ENCODE results near the gene MBP. TPM values are rescaled to one million over a fixed set of nuclear protein-coding genes. Genes with fewer than 3 reads are reported as not detected.
A peak's percentile ranks its signal among the peaks of the same experiment; 100 is the strongest.

Gene MBP
- total RNA-seq, 2 experiments from 2014 or later = 35.9 to 36.6 TPM

DNA sequence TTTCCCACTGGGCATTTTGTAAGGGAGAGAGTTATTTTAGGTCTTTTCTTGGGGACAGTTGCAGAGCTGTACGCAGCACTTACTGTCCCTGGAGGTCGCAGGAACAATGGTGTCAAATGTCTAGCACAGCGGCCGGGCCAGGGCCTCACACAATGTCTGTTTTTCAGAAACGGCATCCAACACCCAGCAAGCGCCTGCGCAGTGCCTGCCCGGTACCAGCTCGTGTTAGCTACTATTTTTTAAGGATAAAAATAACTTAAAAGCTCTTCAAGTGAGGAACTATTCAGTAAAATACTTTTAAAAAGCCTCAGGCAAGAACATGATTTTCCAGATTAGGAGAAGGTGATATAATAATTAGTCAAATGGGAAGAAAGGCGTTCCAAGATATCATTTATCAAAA, 90.0 kb downstream of the MBP start:
- peaks cover 28% of the 10 kb centered on the region for H3K36me3 Mint-ChIP-seq (ENCODE audit: low read depth)
- H3K9me3 Mint-ChIP-seq = peaks cover 2% of the 10 kb centered on the region
- DNase-seq = no peak
- H3K4me3 Mint-ChIP-seq = no peak overlapping the region
- intact Hi-C loops (cut with micrococcal nuclease) = no loop called here
- H3K27me3 Mint-ChIP-seq (ENCODE audit: low read depth) = no peaks in the 10 kb centered on the region
- CTCF ChIA-PET = interaction anchor here (0.9 kb wide), 1 partner anchor 42 kb away, joined by 3 read pairs; no protein-coding TSS in a partner anchor
- H3K4me1 Mint-ChIP-seq (ENCODE audit: low read depth) = peaks cover 23% of the 10 kb centered on the region
- H3K27ac Mint-ChIP-seq = no peak overlapping the region

DNA sequence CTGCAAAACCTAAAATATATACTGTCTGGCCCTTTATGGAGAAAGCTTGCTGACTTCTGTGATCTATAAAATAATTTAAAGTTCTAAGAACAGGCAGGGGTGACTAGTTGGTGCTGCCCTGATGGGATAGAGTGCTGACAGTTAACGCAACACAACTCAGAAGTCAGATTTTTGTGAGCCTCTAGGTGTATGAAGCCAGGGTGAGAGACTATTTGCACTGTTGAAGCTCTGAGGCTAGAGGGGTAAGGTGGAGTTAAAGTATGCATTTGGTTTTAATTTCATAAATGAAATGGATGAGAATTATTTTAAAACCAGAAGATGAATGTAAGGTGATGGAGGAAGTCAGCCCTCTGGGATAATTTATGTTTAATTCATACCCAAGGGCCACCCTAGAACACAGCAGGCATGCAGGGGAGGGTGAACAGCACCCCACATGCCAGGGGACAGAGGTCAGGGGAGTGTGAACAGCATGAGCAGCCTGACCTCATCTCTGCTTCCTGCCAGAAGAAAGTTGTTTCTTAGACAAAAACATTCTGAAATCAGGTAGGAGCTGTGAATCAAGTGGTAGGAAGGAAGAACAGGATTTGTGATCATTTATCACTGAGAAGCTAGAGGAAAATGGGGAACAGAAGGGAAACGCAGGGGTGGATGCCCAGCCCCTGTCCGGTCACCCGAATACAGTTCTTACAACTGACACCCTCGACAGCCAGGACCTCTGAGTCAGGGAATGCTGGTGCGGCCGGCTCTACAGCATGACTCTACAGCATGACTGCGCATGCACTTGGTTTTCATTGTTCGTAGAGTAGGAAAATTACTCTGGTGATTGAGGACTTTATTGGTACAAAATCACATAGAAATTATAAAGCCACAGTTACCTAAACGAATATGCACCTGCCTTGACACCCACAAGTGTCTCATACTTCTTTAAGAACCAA, 93.1 kb downstream of the MBP start:
- no peak for DNase-seq
- no peak overlapping the region for H3K4me3 Mint-ChIP-seq
- H3K27ac Mint-ChIP-seq = peak overlapping the region; percentile 30
- CTCF ChIA-PET = no interaction called here
- no peaks in the 10 kb centered on the region for H3K27me3 Mint-ChIP-seq (ENCODE audit: low read depth)
- intact Hi-C loops (cut with micrococcal nuclease) = no loop called here
- peaks cover 2% of the 10 kb centered on the region for H3K9me3 Mint-ChIP-seq
- peaks cover 35% of the 10 kb centered on the region for H3K4me1 Mint-ChIP-seq (ENCODE audit: low read depth)
- H3K36me3 Mint-ChIP-seq (ENCODE audit: low read depth) = peaks cover 25% of the 10 kb centered on the region

DNA sequence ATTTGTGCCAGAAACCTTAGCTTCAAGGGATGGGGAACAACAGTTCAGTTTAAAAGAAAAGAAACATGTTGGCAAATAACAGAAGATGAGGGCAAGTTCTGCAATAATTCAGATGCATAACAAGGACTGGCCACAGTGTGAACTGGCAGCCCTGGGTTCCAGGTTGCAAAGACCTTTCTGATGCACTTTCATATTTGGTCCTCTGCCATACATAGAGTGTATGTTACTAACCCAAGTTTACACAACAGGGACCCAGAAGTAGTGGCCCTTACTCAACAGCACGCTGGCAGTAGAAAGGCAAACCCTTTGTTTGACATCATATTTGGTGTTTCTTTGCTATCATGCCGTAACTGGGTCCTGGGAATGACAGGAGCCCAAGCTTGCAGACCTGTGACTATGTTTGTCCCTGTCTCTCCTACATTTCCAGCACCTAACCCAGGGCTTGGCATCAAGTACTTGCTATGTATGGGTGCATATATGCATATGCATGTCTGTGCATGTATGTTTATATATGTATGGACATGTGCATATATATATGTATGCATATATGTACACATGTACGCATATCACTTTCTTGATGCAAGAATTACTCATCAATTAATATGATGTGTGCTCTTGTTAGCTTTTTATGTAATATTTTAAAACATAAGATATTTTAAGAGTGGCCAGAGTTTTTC, 94.3 kb downstream of the MBP start:
- no peaks in the 10 kb centered on the region for H3K27me3 Mint-ChIP-seq (ENCODE audit: low read depth)
- DNase-seq = no peak
- peaks cover 2% of the 10 kb centered on the region for H3K9me3 Mint-ChIP-seq
- CTCF ChIA-PET = no interaction called here
- no peak overlapping the region for H3K4me3 Mint-ChIP-seq
- H3K27ac Mint-ChIP-seq = no peak overlapping the region
- intact Hi-C loops (cut with micrococcal nuclease) = no loop called here
- peaks cover 40% of the 10 kb centered on the region for H3K4me1 Mint-ChIP-seq (ENCODE audit: low read depth)
- peaks cover 15% of the 10 kb centered on the region for H3K36me3 Mint-ChIP-seq (ENCODE audit: low read depth)

GRCh38 chr18:77037567-77037966, 95.0 kb downstream of the MBP start:
- CTCF ChIA-PET = no interaction called here

DNA sequence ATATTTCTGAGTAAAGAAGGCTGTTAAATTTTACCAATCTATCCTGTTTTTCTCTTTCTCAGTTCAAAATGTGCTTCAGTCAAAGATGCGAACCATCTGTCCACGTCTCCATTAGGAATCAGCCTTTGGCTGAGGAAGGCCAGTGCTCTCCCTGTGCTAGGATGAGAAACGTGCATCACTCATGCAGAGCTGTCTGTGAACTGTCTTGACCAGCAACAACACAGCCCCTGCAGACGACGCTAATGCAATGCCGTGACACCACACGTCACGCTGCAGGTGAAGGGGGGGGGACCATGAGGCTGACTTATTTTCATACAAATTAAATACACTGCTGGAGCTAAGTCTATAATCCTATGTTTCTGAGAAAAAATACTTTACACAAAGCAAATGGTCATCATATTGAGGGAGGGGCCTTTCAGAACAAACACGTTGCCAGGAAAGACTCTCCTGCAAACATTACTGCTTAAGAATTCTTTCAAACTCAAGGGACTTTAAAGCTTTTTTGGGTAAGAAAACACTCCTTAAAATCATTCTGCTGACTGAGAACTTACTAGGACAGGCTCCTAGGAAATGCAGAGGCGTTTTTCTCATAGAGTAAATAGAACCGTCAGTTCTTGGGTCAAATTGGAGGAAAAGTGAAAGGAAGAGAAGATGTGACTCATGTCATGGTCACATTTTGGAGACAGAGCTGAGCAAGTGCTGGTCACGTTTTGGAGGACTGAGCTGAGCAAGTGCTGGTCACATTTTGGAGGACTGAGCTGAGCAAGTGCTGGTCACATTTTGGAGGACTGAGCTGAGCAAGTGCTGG, 97.0 kb downstream of the MBP start:
- peaks cover 43% of the 10 kb centered on the region for H3K4me1 Mint-ChIP-seq (ENCODE audit: low read depth)
- H3K27ac Mint-ChIP-seq = no peak overlapping the region
- H3K4me3 Mint-ChIP-seq = no peak overlapping the region
- H3K9me3 Mint-ChIP-seq = peaks cover 2% of the 10 kb centered on the region
- H3K36me3 Mint-ChIP-seq (ENCODE audit: low read depth) = peaks cover 5% of the 10 kb centered on the region
- DNase-seq = no peak
- CTCF ChIA-PET = interaction anchor here (0.8 to 1.4 kb wide), 3 partner anchors 9 to 36 kb away, joined by 3 to 4 read pairs (median 3); no protein-coding TSS in a partner anchor
- no peaks in the 10 kb centered on the region for H3K27me3 Mint-ChIP-seq (ENCODE audit: low read depth)
- intact Hi-C loops (cut with micrococcal nuclease) = no loop called here

More at GRCh38 chr18:77037567-77037966, 95.0 kb downstream of the MBP start:
- Mint-ChIP-seq H3K9me3 (peaks cover 2% of the 10 kb centered on the region), H3K27ac (no peak overlapping the region), H3K4me1 (ENCODE audit: low read depth) (peaks cover 41% of the 10 kb centered on the region), H3K36me3 (ENCODE audit: low read depth) (peaks cover 10% of the 10 kb centered on the region), H3K4me3 (no peak overlapping the region), H3K27me3 (ENCODE audit: low read depth) (no peaks in the 10 kb centered on the region)
- no peak for DNase-seq
- intact Hi-C loops (cut with micrococcal nuclease) = no loop called here

- CTCF ChIA-PET = no interaction called here
- peaks cover 11% of the 10 kb centered on the region for H3K36me3 Mint-ChIP-seq (ENCODE audit: low read depth)
- no peak for DNase-seq
Measured at GRCh38 chr18:77033575-77033974, 99.0 kb downstream of the MBP start.

DNA sequence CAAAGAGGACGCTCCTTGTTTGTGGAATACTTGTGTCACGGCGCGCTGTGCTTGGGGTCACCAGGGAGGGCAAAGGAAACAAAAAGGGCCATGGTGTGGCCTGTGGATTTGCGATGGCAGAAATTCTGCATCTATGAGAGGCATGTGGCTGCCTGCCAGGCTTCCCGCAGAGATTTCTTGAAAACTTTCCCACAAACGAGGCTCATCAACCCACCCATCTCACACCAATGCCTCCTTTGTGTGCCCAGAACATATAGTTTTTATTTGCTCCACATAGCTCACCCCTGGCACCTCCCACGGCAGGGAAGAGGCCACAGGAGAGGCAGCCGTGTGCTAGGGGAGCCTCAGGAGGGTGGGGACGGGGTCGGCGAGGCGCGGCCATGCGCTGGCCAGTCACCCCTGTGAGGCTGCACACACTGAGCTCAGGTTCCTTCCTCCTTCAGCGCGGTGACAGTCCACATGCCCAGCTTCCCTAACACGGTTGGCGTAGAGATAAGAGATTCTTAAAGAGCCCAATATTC, 100.3 kb downstream of the MBP start:
- DNase-seq = no peak
- Mint-ChIP-seq H3K9me3 (no peaks in the 10 kb centered on the region), H3K27me3 (ENCODE audit: low read depth) (no peaks in the 10 kb centered on the region), H3K27ac (no peak overlapping the region), H3K36me3 (ENCODE audit: low read depth) (peaks cover 11% of the 10 kb centered on the region), H3K4me1 (ENCODE audit: low read depth) (peaks cover 21% of the 10 kb centered on the region), H3K4me3 (no peak overlapping the region)
- intact Hi-C loops (cut with micrococcal nuclease) = no loop called here
- CTCF ChIA-PET = interaction anchor here (1.5 kb wide), 1 partner anchor 49 kb away, joined by 4 read pairs; no protein-coding TSS in a partner anchor

More at GRCh38 chr18:77033575-77033974, 99.0 kb downstream of the MBP start:
- intact Hi-C loops (cut with micrococcal nuclease) = no loop called here
- no peak overlapping the region for H3K4me3 Mint-ChIP-seq
- no peak overlapping the region for H3K27ac Mint-ChIP-seq
- no peaks in the 10 kb centered on the region for H3K27me3 Mint-ChIP-seq (ENCODE audit: low read depth)
- peaks cover 29% of the 10 kb centered on the region for H3K4me1 Mint-ChIP-seq (ENCODE audit: low read depth)
- H3K9me3 Mint-ChIP-seq = no peaks in the 10 kb centered on the region

GRCh38 chr18:77031662-77032061, 100.9 kb downstream of the MBP start:
- DNase-seq = no peak
- Mint-ChIP-seq H3K36me3 (ENCODE audit: low read depth) (peaks cover 10% of the 10 kb centered on the region), H3K4me3 (no peak overlapping the region), H3K9me3 (no peaks in the 10 kb centered on the region), H3K4me1 (ENCODE audit: low read depth) (peaks cover 17% of the 10 kb centered on the region), H3K27ac (no peak overlapping the region), H3K27me3 (ENCODE audit: low read depth) (no peaks in the 10 kb centered on the region)
- intact Hi-C loops (cut with micrococcal nuclease) = no loop called here
- CTCF ChIA-PET = interaction anchor here (1.5 kb wide), 1 partner anchor 48 kb away, joined by 4 read pairs; no protein-coding TSS in a partner anchor

GRCh38 chr18:77030201-77030600, 102.4 kb downstream of the MBP start:
- CTCF ChIA-PET = interaction anchor here (0.7 kb wide), 1 partner anchor 653 kb away, joined by 3 read pairs; no protein-coding TSS in a partner anchor
- no peak for DNase-seq
- intact Hi-C loops (cut with micrococcal nuclease) = no loop called here
- peaks cover 8% of the 10 kb centered on the region for H3K36me3 Mint-ChIP-seq (ENCODE audit: low read depth)
- no peak overlapping the region for H3K4me3 Mint-ChIP-seq
- H3K4me1 Mint-ChIP-seq (ENCODE audit: low read depth) = peaks cover 14% of the 10 kb centered on the region
- no peaks in the 10 kb centered on the region for H3K9me3 Mint-ChIP-seq
- no peaks in the 10 kb centered on the region for H3K27me3 Mint-ChIP-seq (ENCODE audit: low read depth)
- H3K27ac Mint-ChIP-seq = no peak overlapping the region

DNA sequence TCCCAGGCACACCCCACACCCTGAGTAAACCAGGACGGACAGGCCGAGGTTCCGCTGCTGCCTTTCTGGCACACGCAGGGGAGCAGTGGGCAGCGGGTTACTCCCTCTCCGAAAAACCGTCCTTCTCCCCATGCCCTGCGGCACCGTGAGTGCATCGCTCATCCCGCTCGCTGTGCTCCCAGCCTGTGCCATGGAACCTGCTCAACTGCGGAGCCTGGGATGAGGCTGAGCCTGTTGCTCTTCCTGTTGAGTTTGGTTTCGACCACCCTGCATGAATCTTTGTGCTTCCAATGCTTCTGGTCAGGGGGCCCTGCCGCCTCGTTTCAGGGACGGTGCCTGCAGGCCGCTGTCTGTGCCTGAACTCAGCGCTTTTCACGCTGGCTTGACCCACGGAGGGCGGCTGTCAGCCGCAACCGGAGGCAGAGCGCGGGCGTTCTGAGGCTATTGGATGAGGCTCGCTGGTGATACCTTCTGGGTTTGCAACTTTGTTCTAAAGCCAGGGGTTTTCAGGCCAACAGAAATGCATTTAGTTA, 106.7 kb downstream of the MBP start:
- no peaks in the 10 kb centered on the region for H3K9me3 Mint-ChIP-seq
- H3K27me3 Mint-ChIP-seq (ENCODE audit: low read depth) = no peaks in the 10 kb centered on the region
- no peak overlapping the region for H3K27ac Mint-ChIP-seq
- H3K36me3 Mint-ChIP-seq (ENCODE audit: low read depth) = peaks cover 6% of the 10 kb centered on the region
- no peak overlapping the region for H3K4me3 Mint-ChIP-seq
- intact Hi-C loops (cut with micrococcal nuclease) = no loop called here
- no peak for DNase-seq
- no peaks in the 10 kb centered on the region for H3K4me1 Mint-ChIP-seq (ENCODE audit: low read depth)
- CTCF ChIA-PET = interaction anchor here (1.0 kb wide), 1 partner anchor 92 kb away, joined by 5 read pairs; no protein-coding TSS in a partner anchor

DNA sequence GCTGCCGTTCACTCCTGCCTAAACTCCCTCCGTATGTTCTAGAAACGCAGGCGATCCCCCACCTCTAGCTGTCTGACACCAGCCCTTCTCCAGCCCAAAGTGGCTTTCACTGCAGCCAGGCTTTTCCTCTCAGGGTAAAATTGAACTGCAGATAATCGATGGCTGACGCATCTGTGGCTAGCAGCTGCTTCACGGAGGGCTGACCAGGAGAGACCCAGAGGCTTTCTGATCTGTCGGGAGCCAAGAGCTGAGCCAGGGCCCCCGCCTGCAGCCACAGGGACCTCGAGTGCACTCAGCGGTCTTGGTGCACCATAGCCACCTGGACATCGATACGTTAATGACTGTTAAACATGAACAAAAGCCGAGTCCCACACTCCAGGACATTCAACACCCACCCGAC, 107.5 kb downstream of the MBP start:
- no peaks in the 10 kb centered on the region for H3K4me1 Mint-ChIP-seq (ENCODE audit: low read depth)
- H3K9me3 Mint-ChIP-seq = no peaks in the 10 kb centered on the region
- H3K27ac Mint-ChIP-seq = no peak overlapping the region
- intact Hi-C loops (cut with micrococcal nuclease) = no loop called here
- CTCF ChIA-PET = no interaction called here
- H3K36me3 Mint-ChIP-seq (ENCODE audit: low read depth) = peaks cover 4% of the 10 kb centered on the region
- H3K27me3 Mint-ChIP-seq (ENCODE audit: low read depth) = no peaks in the 10 kb centered on the region
- no peak overlapping the region for H3K4me3 Mint-ChIP-seq
- DNase-seq = no peak
